ENCODE measurements around the gene ADGRG3. TPM values are rescaled to one million over a fixed set of nuclear protein-coding genes. Genes with fewer than 3 reads are reported as not detected.

The ADGRG3 gene
- total and polyA plus RNA-seq, 2 of the 13 experiments (the other 11 are each of a cell fraction or from before 2014, with no cell fraction given), result 2.7 to 11.8 TPM

- TF ChIP-seq TBL1XR1 (IDR thresholded peaks at IDR 0.05; ENCODE audit: borderline replicate concordance, low read length, partially characterized antibody) (peak; percentile 21), TEAD3 (CRISPR knock-in tag; optimal IDR thresholded peaks at IDR 0.05; ENCODE audit: borderline replicate concordance) (peak; percentile 7), ZNF496 (CRISPR knock-in tag; IDR thresholded peaks at IDR 0.05; ENCODE audit: insufficient replicate concordance) (no peak), TMF1 (CRISPR knock-in tag; IDR thresholded peaks at IDR 0.05; ENCODE audit: low read depth) (no peak), ZNF616 (CRISPR knock-in tag; IDR thresholded peaks at IDR 0.05; ENCODE audit: low read depth) (no peak), YEATS4 (CRISPR knock-in tag; IDR thresholded peaks at IDR 0.05; ENCODE audit: borderline replicate concordance) (no peak), ZNF513 (CRISPR knock-in tag; conservative IDR thresholded peaks at IDR 0.05) (no peak), MYPOP (CRISPR knock-in tag; IDR thresholded peaks at IDR 0.05) (0 out of 2 replicates have a peak, but pooled peaks have one; percentile 24), MZF1 (CRISPR knock-in tag; IDR thresholded peaks at IDR 0.05; ENCODE audit: borderline replicate concordance) (no peak), TBP (CRISPR knock-in tag; IDR thresholded peaks at IDR 0.05) (no peak), ZNF44 (CRISPR knock-in tag; IDR thresholded peaks at IDR 0.05) (peak; percentile 26; the same call in 1 of the 2 replicates), ZNF749 (CRISPR knock-in tag; IDR thresholded peaks at IDR 0.05; ENCODE audit: borderline replicate concordance) (no peak), PLSCR1 (CRISPR knock-in tag; IDR thresholded peaks at IDR 0.05; ENCODE audit: borderline replicate concordance) (no peak), MXD4 (CRISPR knock-in tag; IDR thresholded peaks at IDR 0.05) (no peak), HNRNPUL1 (IDR thresholded peaks at IDR 0.05; ENCODE audit: low read depth, low read length) (no peak), CC2D1A (CRISPR knock-in tag; IDR thresholded peaks at IDR 0.05) (no peak), ZMYM3 (CRISPR knock-in tag; IDR thresholded peaks at IDR 0.05) (peak; percentile 89), RNF219 (CRISPR knock-in tag; IDR thresholded peaks at IDR 0.05) (no peak), IRX3 (CRISPR knock-in tag; IDR thresholded peaks at IDR 0.05; ENCODE audit: borderline replicate concordance, low read depth) (no peak), MXI1 (IDR thresholded peaks at IDR 0.05; ENCODE audit: borderline replicate concordance, low read depth, low read length) (no peak), ZNF567 (CRISPR knock-in tag; IDR thresholded peaks at IDR 0.05; ENCODE audit: borderline replicate concordance) (no peak)
Observed at GRCh38 chr16:57734308-57734924, 66.3 kb downstream of the ADGRG3 start (continued).

All from HepG2 (cell line).